B cell (primary cell): ENCODE data around the gene TPMT. TPM values are rescaled to one million over a fixed set of nuclear protein-coding genes. Genes with fewer than 3 reads are reported as not detected.

Source experiments
- ATAC-seq: fragments of 200-7000 bp; cut with Tn5 transposase; one replicate; pipeline ENCODE4 v1.10.0; 2021; ENCODE audit warnings: low read depth, mild to moderate bottlenecking, moderate number of reproducible peaks, moderate library complexity
- CTCF ChIA-PET: fragments of 350-600 bp; sonication (Branson Sonifier 250); formaldehyde crosslinking; loops from one replicate; lab custom pipeline; 2021; ENCODE audit warnings: antibody characterized with exemption, inconsistent platforms; lab: Charles Lee
- POLR2A ChIA-PET: fragments of 350-600 bp; sonication (Branson Sonifier 250); formaldehyde crosslinking; loops from one replicate; lab custom pipeline; 2021; ENCODE audit warnings: antibody characterized with exemption; lab: Charles Lee
- DNase-seq: peaks from one replicate; pipeline ENCODE4 v3.0.0; 2013
- H2AFZ ChIP-seq: 2 replicates; pipeline ENCODE4 v1.6.1; 2012; ENCODE audit warnings: mild to moderate bottlenecking, low read depth, low read length; ENCODE audit not compliant: insufficient read depth, poor library complexity, severe bottlenecking
- H3K27ac ChIP-seq, 2 donors: 1 replicate in 1 of 2; 2 replicates in 1 of 2; pipeline ENCODE4 v1.5.1; 2012 to 2013; ENCODE audit warnings: low read length in 2 of 2, mild to moderate bottlenecking in 2 of 2, moderate library complexity in 1 of 2
- H3K27me3 ChIP-seq, 4 experiments: fragments of 200-600 bp in 1 of 4; sonication (generic) in 1 of 4; replicated peaks in 1 of 4; 1 replicate in 2 of 4; 2 replicates in 2 of 4; pipeline versions ENCODE4 v1.6.1 to v1.7.0; 2013 to 2016; ENCODE audit warnings: low read length in 3 of 4, mild to moderate bottlenecking in 2 of 4, mixed read lengths in 1 of 4, moderate library complexity in 1 of 4; ENCODE audit not compliant: insufficient read depth in 4 of 4, control insufficient read depth in 3 of 4; ENCODE audit errors: control extremely low read depth in 1 of 4
- H3K36me3 ChIP-seq, 2 experiments: replicated peaks in 1 of 2; 1 replicate in 1 of 2; 2 replicates in 1 of 2; pipeline versions ENCODE4 v1.6.1 to v1.7.1; 2013; ENCODE audit warnings: low read length in 1 of 2; ENCODE audit not compliant: insufficient read depth in 2 of 2, control insufficient read depth in 1 of 2; ENCODE audit errors: control extremely low read depth in 1 of 2, extremely low read depth in 1 of 2
- H3K4me1 ChIP-seq, 2 donors: fragments of 200-600 bp in 1 of 2; sonication (generic) in 1 of 2; 1 replicate in 1 of 2; 2 replicates in 1 of 2; pipeline versions ENCODE4 v1.5.1 to v1.6.1; 2013 to 2017; ENCODE audit warnings: low read length in 2 of 2; ENCODE audit not compliant: control insufficient read depth in 2 of 2, insufficient read depth in 2 of 2
- H3K4me2 ChIP-seq: replicated peaks from 2 replicates; pipeline ENCODE3; 2012; ENCODE audit warnings: mild to moderate bottlenecking, low read depth, low read length; ENCODE audit not compliant: poor library complexity, severe bottlenecking
- H3K4me3 ChIP-seq, 5 experiments: fragments of 200-600 bp in 1 of 5; sonication (generic) in 1 of 5; 1 replicate in 3 of 5; 2 replicates in 2 of 5; pipeline versions ENCODE4 v1.5.1 to v1.7.0; 2011 to 2016; ENCODE audit warnings: low read length in 4 of 5, mild to moderate bottlenecking in 4 of 5, low read depth in 2 of 5, control low read depth in 1 of 5, moderate library complexity in 1 of 5; ENCODE audit not compliant: insufficient read depth in 1 of 5; ENCODE audit errors: control extremely low read depth in 1 of 5, extremely low read depth in 1 of 5
- H3K79me2 ChIP-seq: fragments of 200-600 bp; sonication (generic); one replicate; pipeline ENCODE4 v1.6.0; 2016; ENCODE audit warnings: low read length; ENCODE audit not compliant: control insufficient read depth, insufficient read depth
- H3K9ac ChIP-seq: fragments of 200-600 bp; sonication (generic); 2 replicates; pipeline ENCODE4 v1.6.1; 2017; ENCODE audit warnings: mild to moderate bottlenecking, low read length, moderate library complexity
- H3K9me3 ChIP-seq, 3 donors: one replicate each; pipeline versions ENCODE4 v1.6.1 to v1.7.1; 2013; ENCODE audit warnings: low read length in 2 of 3; ENCODE audit not compliant: control insufficient read depth in 2 of 3, insufficient read depth in 1 of 3; ENCODE audit errors: control extremely low read depth in 1 of 3
- H4K20me1 ChIP-seq: 2 replicates; pipeline ENCODE4 v1.6.0; 2012; ENCODE audit warnings: mild to moderate bottlenecking, low read length; ENCODE audit not compliant: insufficient read depth, control insufficient read depth, poor library complexity, severe bottlenecking
- H3K27ac Mint-ChIP-seq: one replicate; pipeline ENCODE4 v1.8.0; 2021; ENCODE audit warnings: mixed read lengths
- H3K27me3 Mint-ChIP-seq: one replicate; pipeline ENCODE4 v1.8.0; 2021; ENCODE audit warnings: mixed read lengths
- H3K4me1 Mint-ChIP-seq: one replicate; pipeline ENCODE4 v1.8.0; 2021; ENCODE audit warnings: mixed read lengths
- H3K4me3 Mint-ChIP-seq: one replicate; pipeline ENCODE4 v1.8.0; 2021; ENCODE audit warnings: mixed read lengths
- H3K9me3 Mint-ChIP-seq: one replicate; pipeline ENCODE4 v1.8.0; 2022; ENCODE audit warnings: mixed read lengths; ENCODE audit not compliant: insufficient read depth
- CTCF ChIP-seq: fragments of 200-600 bp; IDR thresholded peaks from one replicate; pipeline ENCODE4 v1.8.0; 2022; ENCODE audit warnings: antibody characterized with exemption, mild to moderate bottlenecking
- EZH2 ChIP-seq: IDR thresholded peaks from 2 replicates; pipeline ENCODE4 v1.6.1; 2012; ENCODE audit warnings: borderline replicate concordance, low read depth, mild to moderate bottlenecking, moderate library complexity, low read length; ENCODE audit not compliant: insufficient read depth, poor library complexity, severe bottlenecking
- WGBS: methylation state at CpG from one replicate; pipeline ENCODE4 v1.1.5; 2013; ENCODE audit warnings: missing lambda C conversion rate; ENCODE audit not compliant: insufficient coverage; 5-methylcytosine and 5-hydroxymethylcytosine counted together
- intact Hi-C: fragments of 100-400 bp; cut with micrococcal nuclease; formaldehyde crosslinking; loops from one replicate; pipeline ENCODE4 v1.10.0; 2022
- polyA plus RNA-seq: library from polyadenylated mRNA; depleted of rRNA; stranded (reverse); fragments of >200 nt; gene quantifications from 2 replicates; pipeline ENCODE4 v1.2.3, GENCODE V29; 2012
- total RNA-seq, 2 donors: library from RNA; stranded (reverse); fragments of 120-200 nt in 1 of 2; gene quantifications; 1 replicate in 1 of 2; 2 replicates in 1 of 2; pipeline versions ENCODE4 v1.2.3 to v1.2.4, GENCODE V29; 2013 to 2022

The TPMT gene
- total and polyA plus RNA-seq, 2 donors (not counting 1 experiment from before 2014, with no cell fraction given): 1.9 to 2.5 TPM

DNA sequence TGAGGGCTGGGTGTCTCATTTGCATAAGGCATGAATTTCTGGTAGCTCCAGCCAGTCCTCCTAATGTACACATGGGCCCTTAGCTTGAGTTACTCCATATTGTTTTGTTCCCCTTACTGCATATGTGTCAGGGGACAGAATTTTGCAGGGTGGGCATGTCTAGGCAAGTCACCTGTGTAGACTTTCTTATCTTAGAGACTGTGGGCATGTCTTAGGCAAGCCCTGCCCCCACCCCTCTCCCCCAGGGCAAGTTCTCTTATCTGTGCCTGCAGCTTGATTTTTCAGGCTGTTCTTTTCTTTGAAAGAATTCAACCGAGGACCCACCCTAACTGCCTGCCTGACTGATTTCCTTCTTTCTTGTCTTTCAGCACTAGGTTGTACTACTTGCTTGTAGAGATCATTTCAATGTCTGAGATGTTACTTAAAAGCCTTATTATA, 64.5 kb downstream of the TPMT start:
- no peaks in the 10 kb centered on the region for H3K4me1 ChIP-seq
- no peak overlapping the region for H3K4me3 ChIP-seq
- no peak overlapping the region for H3K4me2 ChIP-seq
- H4K20me1 ChIP-seq: no peaks in the 10 kb centered on the region
- no peak for DNase-seq
- no peak overlapping the region for H2AFZ ChIP-seq
- no peaks in the 10 kb centered on the region for H3K4me1 Mint-ChIP-seq
- whole genome bisulfite sequencing: no CpG with 5 or more reads among the region's 1 CpG
- H3K9me3 ChIP-seq: peaks cover 0 to 7% (median 2%) of the 10 kb centered on the region in 3 donors
- no peaks in the 10 kb centered on the region for H3K79me2 ChIP-seq
- H3K27ac Mint-ChIP-seq: no peak overlapping the region
- H3K27me3 Mint-ChIP-seq: peaks cover 16% of the 10 kb centered on the region
- intact Hi-C loops: no loop called here
- H3K27ac ChIP-seq: no peak overlapping the region
- ATAC-seq: no peak
- peaks cover 5% of the 10 kb centered on the region for H3K9me3 Mint-ChIP-seq
- TF ChIP-seq CTCF: no peak
- no peak for TF ChIP-seq EZH2
- H3K27me3 ChIP-seq: peaks cover 0 to 2% (median 0%) of the 10 kb centered on the region in 4 experiments
- H3K9ac ChIP-seq: no peak overlapping the region
- H3K36me3 ChIP-seq: no peaks in the 10 kb centered on the region
- ChIA-PET CTCF (no interaction called here), POLR2A (no interaction called here)
- no peak overlapping the region for H3K4me3 Mint-ChIP-seq

DNA sequence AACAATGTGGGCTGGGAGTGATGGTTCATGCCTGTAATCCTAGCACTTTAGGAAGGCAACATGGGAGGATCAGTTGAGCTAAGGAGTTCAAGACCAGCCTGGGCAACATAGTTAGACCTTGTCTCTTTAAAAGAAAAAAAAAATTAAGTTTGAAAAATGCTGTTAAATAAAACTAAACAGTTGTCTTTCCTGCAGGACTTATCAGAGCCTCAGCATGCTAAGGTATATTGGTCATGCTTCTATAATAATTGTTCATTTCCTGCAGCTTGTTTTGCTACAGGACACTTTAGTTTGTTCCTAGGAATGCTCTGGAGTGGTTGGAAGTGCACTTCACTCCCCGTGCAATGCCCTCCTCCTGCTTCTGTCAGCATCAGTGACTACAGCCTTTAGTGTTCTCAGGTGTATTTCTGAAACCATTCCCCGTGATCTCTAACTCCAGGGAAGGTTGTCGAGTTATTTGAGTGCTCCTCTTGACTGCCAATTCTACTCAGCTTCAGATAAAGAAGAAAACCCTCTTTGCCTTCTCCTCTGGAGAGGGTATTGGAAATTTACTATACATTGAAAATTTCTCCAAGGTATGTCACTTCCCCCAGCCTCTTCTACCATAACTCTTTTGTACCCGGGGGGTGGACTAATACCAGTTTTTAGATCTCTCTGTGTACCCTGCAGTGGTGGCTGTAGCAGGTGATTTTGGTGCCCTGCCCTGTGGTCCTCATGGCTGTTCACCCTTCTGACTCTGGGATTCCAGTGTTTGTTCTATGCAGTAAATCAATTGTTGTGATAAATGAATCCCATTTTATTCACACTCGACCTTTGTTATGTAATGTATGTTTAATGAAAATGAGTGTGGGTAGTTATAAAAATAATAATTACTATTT, 66.2 kb downstream of the TPMT start:
- ChIA-PET CTCF (interaction anchor here (0.6 kb wide), 1 partner anchor 284 kb away, joined by 4 read pairs; no protein-coding TSS in a partner anchor), POLR2A (no interaction called here)
- Histone ChIP-seq H3K9me3 (peaks cover 0 to 7% (median 2%) of the 10 kb centered on the region in 3 donors), H3K36me3 (no peaks in the 10 kb centered on the region), H3K27me3 (peaks cover 0 to 2% (median 0%) of the 10 kb centered on the region in 4 experiments), H3K79me2 (no peaks in the 10 kb centered on the region), H3K9ac (no peak overlapping the region), H3K4me1 (no peaks in the 10 kb centered on the region), H4K20me1 (no peaks in the 10 kb centered on the region), H3K4me2 (no peak overlapping the region), H3K4me3 (no peak overlapping the region), H2AFZ (no peak overlapping the region), H3K27ac (no peak overlapping the region)
- WGBS: no CpG with 5 or more reads among the region's 5 CpGs
- ATAC-seq: no peak
- Mint-ChIP-seq H3K27ac (no peak overlapping the region), H3K27me3 (peaks cover 12% of the 10 kb centered on the region), H3K9me3 (peaks cover 5% of the 10 kb centered on the region), H3K4me3 (no peak overlapping the region), H3K4me1 (no peaks in the 10 kb centered on the region)
- intact Hi-C loops: no loop called here
- DNase-seq: no peak
- TF ChIP-seq CTCF (no peak), EZH2 (no peak)
